Esophagus squamous epithelium (tissue), 4 donors: Measurements from ENCODE around the gene LGR4.

Experiments
- POLR2A ChIP-seq, 4 donors: fragments of 450-650 bp; IDR thresholded peaks; one replicate each; pipeline ENCODE4 v1.6.1; 2017; ENCODE audit warnings: antibody characterized with exemption in 4 of 4, mild to moderate bottlenecking in 4 of 4, moderate library complexity in 3 of 4
- TF ChIP-seq, protein P1 (sequence below), 6 experiments: fragments of 450-650 bp in 4 of 6; fragments of 200-600 bp in 2 of 6; sonication (generic) in 2 of 6; IDR thresholded peaks; one replicate each; pipeline ENCODE4 v1.5.1; 2016 to 2019; ENCODE audit warnings: antibody characterized with exemption in 6 of 6, mild to moderate bottlenecking in 4 of 6, moderate library complexity in 4 of 6

DNA sequence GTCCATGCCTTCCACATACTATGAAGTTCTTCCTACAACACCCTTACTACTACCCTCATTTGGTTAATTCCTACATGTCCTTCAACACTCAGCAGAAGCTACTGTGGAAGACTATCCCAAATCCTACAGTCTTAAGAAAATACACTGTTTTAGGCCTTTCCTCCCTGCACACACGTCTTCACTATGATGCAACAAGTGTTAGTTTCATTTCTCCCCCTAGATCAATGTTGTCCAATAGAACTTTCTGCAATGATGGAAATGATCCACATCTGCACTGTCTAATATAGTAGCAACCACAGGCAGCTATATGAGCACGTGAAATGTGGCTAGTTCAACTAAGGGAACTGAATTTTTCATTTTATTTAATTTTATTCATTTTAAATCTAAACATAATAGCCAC, 62.8 kb downstream of the LGR4 start:
- TF ChIP-seq POLR2A (IDR thresholded peaks at IDR 0.05), result no peak
- TF ChIP-seq, protein P1, sequence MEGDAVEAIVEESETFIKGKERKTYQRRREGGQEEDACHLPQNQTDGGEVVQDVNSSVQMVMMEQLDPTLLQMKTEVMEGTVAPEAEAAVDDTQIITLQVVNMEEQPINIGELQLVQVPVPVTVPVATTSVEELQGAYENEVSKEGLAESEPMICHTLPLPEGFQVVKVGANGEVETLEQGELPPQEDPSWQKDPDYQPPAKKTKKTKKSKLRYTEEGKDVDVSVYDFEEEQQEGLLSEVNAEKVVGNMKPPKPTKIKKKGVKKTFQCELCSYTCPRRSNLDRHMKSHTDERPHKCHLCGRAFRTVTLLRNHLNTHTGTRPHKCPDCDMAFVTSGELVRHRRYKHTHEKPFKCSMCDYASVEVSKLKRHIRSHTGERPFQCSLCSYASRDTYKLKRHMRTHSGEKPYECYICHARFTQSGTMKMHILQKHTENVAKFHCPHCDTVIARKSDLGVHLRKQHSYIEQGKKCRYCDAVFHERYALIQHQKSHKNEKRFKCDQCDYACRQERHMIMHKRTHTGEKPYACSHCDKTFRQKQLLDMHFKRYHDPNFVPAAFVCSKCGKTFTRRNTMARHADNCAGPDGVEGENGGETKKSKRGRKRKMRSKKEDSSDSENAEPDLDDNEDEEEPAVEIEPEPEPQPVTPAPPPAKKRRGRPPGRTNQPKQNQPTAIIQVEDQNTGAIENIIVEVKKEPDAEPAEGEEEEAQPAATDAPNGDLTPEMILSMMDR (IDR thresholded peaks at IDR 0.05), result no peak
